Neural progenitor cell (in vitro differentiated cells): ENCODE measurements around the gene SCAMP4.

Experiments used
- CTCF ChIP-seq: fragments of 200-600 bp; sonication (generic); IDR thresholded peaks from 2 replicates; pipeline ENCODE4 v1.5.1; 2017; ENCODE audit warnings: antibody characterized with exemption, mild to moderate bottlenecking
- EZH2 ChIP-seq: fragments of 200-600 bp; sonication (generic); IDR thresholded peaks from 2 replicates; pipeline ENCODE4 v1.6.1; 2017; ENCODE audit warnings: antibody characterized with exemption, mild to moderate bottlenecking, moderate library complexity

- TF ChIP-seq EZH2 = no peak
- no peak for TF ChIP-seq CTCF
These were observed 34.0 kb upstream of the SCAMP4 start for GRCh38 chr19:1871140-1871597.
